Neural progenitor cell (in vitro differentiated cells): ENCODE results near the gene MINDY4B.

ENCODE experiments used
- CTCF ChIP-seq: fragments of 200-600 bp; sonication (generic); IDR thresholded peaks from 2 replicates; pipeline ENCODE4 v1.5.1; 2017; ENCODE audit warnings: antibody characterized with exemption, mild to moderate bottlenecking
- EZH2 ChIP-seq: fragments of 200-600 bp; sonication (generic); IDR thresholded peaks from 2 replicates; pipeline ENCODE4 v1.6.1; 2017; ENCODE audit warnings: antibody characterized with exemption, mild to moderate bottlenecking, moderate library complexity

- TF ChIP-seq CTCF (no peak), EZH2 (no peak)
Measured at GRCh38 chr3:150823277-150823676, 82.0 kb downstream of the MINDY4B start.
